GM13977 (cell line): Measurements from ENCODE around the gene DUSP8.

Experiments
- DNase-seq: peaks from one replicate; pipeline ENCODE4 v3.0.0; 2012; ENCODE audit warnings: low spot score
- in situ Hi-C: fragments of 300-500 bp; cut with MboI; formaldehyde crosslinking; loops from one replicate; pipeline ENCODE4 v1.12.0; 2022; ENCODE audit warnings: low sequenced_read_pairs, low pct_unique_long_range_greater_than_20kb, mixed read lengths, inconsistent platforms; ENCODE audit not compliant: unreplicated experiment
- TF ChIP-seq, protein P1 (sequence below): IDR thresholded peaks from 2 replicates; pipeline ENCODE4 v1.5.1; 2012; ENCODE audit warnings: mild to moderate bottlenecking, control low read depth; ENCODE audit not compliant: insufficient read depth; ENCODE audit errors: extremely low read depth, missing control alignments

Gene DUSP8

DNA sequence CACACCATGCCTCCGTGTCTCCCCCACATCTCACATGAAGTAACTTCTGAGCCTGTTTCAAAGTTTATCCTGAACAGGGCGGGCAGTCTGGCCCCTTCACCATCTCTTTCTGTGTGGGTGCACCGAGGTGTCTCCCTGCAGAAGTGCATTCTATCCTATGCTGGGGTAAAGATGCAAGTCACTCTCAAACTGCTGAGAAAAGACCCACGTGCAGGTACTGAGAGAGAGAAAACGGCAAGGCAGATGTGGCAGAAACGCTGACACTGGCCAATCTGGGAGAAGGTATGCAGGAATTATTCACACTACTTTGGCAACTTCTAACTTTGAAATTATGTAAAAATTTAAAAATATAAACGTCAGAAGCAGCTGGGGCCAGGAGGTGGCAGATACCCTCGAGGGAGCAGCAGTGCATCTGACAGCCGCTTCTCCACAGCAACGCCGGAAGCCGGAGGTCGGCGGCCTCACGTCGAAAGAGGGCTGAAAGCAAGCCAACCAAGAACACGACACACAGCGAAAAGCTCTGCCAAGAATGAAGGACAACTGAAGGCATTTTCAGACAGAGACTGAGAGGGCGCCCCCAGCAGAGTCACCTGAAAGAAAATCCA, 51.3 kb downstream of the DUSP8 start:
- DNase-seq, result no peak
- TF ChIP-seq, protein P1, sequence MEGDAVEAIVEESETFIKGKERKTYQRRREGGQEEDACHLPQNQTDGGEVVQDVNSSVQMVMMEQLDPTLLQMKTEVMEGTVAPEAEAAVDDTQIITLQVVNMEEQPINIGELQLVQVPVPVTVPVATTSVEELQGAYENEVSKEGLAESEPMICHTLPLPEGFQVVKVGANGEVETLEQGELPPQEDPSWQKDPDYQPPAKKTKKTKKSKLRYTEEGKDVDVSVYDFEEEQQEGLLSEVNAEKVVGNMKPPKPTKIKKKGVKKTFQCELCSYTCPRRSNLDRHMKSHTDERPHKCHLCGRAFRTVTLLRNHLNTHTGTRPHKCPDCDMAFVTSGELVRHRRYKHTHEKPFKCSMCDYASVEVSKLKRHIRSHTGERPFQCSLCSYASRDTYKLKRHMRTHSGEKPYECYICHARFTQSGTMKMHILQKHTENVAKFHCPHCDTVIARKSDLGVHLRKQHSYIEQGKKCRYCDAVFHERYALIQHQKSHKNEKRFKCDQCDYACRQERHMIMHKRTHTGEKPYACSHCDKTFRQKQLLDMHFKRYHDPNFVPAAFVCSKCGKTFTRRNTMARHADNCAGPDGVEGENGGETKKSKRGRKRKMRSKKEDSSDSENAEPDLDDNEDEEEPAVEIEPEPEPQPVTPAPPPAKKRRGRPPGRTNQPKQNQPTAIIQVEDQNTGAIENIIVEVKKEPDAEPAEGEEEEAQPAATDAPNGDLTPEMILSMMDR, result peak; percentile 1
- in situ Hi-C loops, result no loop called here

DNA sequence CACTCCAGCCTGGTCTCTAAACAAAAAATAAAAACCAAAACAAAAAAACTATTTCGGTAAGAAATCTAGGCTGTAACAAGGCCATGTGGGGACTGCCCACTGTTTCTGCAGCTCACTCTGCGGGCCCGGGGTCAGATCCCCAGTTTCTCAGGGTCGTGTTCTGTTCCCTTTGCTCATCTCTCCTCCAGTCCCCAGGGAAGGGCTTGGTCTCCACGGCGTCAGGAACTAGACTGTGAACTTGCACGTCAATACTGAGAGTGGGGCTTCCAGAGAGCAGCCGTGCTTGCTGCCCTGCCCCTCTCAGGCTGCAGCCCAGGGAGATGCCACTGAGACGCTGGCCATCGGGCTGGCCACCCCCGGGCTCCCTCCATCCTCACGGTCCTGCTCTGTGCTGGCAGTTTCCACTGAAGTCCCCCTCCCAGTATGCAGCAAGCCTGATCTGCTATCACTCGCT, 51.8 kb downstream of the DUSP8 start:
- in situ Hi-C loops, result no loop called here
- no peak for DNase-seq
- TF ChIP-seq, protein P1, result no peak

DNA sequence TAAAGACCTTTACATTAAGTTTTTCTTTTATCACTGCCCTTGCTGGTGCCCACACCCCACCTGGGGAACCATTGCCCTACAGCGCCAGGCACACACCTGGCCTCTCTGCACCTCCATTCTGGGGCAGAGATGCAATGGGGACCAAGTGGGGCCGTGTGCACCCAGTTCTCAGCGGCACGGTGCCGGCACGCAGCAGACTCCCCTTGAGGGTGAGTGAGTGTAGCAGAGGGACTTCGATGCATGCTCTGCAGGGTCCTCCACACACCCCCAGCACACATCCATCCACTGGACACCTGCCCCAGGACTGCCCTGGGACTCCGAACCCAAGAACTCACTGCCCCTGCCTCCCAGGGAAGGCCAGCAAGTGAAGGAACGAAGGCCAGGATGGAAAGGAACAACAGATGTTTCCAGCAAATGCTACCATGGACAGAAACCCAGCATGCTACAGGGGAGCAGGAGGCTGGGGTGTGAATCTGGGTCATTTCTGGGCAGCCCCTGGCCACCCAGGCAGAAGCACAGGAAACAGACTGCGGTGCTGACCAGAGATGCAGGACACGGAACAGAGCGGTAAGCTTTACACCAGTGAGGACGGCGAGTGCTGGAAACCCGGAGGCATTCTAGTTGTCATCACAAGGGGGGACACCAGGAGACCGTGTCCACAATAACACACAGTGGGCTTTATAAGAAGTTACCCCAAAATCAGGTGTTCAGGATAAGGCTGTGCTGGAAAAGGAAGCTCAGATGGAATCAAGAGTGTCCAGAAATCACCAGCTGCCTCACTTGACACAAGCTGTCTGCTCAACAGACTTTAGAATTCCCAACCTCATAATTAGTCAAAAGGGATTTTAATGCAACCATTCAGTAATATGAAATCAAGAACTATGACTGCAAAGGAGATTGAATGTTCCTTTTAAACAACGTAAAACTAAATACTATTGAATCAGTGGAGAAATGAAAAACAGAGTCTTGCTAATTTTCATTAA, 52.8 kb downstream of the DUSP8 start:
- DNase-seq, result no peak
- in situ Hi-C loops, result no loop called here
- TF ChIP-seq, protein P1, result no peak

GRCh38 chr11:1518301-1518700, 53.8 kb downstream of the DUSP8 start:
- no peak for DNase-seq
- in situ Hi-C loops, result no loop called here
- TF ChIP-seq, protein P1, result no peak

DNA sequence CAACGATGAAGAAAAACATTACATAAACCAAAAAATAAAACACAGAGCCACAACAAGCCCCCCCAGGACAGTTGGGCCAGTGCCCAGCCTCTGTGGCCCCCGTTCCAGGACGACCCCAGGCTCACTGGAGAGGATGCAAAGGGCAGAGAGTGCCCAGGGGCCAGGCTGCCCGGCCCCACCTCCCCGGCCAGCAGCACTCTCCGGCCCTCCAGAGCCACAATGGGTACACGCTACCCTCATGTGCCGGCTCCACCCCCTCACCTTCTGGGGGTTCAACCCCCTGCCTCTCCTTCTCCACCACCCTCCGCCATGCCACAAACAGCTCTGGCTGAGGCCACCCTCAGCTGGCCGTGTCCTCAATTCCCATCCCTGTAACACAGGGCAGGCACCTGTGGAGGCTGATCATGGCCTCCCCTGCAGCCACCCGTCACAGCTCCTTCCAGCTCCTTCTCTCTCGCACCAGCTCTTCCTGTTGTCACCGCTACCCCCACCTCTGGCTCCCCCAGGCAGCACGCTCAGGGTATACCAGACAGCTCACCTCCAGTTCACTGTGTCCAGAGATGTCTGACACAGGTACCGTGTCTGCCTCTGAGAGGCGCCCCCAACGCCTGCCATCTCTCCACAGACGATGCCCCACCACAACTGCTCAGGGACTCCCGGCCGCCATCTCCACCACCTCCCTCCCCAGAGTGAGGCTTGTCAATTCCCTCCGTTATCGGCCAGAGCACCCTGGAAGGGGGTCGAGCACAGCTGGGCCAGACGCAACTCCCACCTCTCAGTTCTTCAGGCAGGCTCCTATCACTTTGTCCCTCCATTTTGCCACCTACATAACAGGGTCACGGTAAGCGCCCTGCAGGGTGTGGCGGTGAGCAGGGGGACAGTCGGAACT, 54.7 kb downstream of the DUSP8 start:
- DNase-seq, result no peak
- in situ Hi-C loops, result no loop called here
- TF ChIP-seq, protein P1, result no peak
